ENCODE measurements around the gene KLK3.

DNA sequence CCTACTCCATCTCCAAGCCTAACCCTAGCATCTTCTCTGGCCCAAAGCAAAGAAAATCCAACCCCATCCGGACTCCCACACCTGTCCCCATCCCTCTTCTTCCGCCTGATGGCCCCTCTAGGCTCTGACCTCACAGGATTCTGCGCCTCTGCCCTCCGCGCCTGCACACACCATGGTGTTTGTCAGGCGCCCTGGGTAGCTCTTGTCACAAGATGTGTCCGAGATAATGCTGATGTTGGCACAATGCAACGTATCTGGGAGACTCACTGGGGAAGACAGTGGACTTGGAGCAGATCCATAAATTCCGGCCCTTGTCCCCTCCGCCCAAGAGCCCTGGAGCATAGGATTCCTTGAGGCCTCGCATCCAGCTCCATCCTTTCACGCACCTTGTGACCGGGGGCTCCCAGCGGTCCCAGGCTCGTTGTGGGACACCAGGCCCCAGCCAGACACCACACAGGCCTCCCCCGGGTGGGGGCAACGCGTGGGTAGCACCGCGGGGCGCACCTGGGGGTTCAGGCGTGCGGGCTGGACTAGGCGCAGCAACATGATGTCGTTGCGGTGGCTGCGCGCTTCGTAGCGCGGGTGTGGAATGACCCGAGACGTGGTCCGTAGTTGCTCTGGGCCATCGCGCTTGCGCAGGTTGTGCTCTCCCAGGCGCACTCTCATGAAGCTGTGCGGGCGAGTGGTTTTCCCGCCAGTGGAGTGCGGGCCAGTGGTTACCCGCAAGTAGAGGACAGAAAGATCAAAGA is 28.0 kb upstream of the KLK3 start:
- TF ChIP-seq CTCF (IDR thresholded peaks at IDR 0.05) (no peak), POLR2A (IDR thresholded peaks at IDR 0.05) (no peak)

Measured in heart left ventricle (tissue), 13 donors.